ENCODE data around the gene GPR132. TPM values are rescaled to one million over a fixed set of nuclear protein-coding genes. Genes with fewer than 3 reads are reported as not detected.

GPR132 gene
- total and polyA plus RNA-seq, 2 donors (not counting 1 experiment from before 2014, with no cell fraction given), result 38.6 to 54.5 TPM

GRCh38 chr14:105068818-105069217, 3.6 kb upstream of the GPR132 start:
- H3K36me3 ChIP-seq (replicated peaks in 1 of 2; ENCODE audit: control extremely low read depth in 1 of 2, control insufficient read depth in 1 of 2, extremely low read depth in 1 of 2, insufficient read depth in 2 of 2, low read length in 1 of 2), result no peaks in the 10 kb centered on the region
- H3K79me2 ChIP-seq (ENCODE audit: control insufficient read depth, insufficient read depth, low read length), result peaks cover 100% of the 10 kb centered on the region
- intact Hi-C loops (cut with micrococcal nuclease), result loop anchor here (5.0 to 10.0 kb wide), 2 partner anchors 317 to 416 kb away; partner anchors contain the start of genes CRIP1 and SIVA1
- peaks cover 62 to 75% of the 10 kb centered on the region in 2 donors for H3K4me1 ChIP-seq (ENCODE audit: control insufficient read depth in 2 of 2, insufficient read depth in 2 of 2, low read length in 2 of 2)
- H3K27ac ChIP-seq (ENCODE audit: low read length in 2 of 2), result peak overlapping the region; percentile 10 to 98
- Mint-ChIP-seq H3K4me3 (peak overlapping the region; percentile 37), H3K9me3 (ENCODE audit: insufficient read depth) (no peaks in the 10 kb centered on the region), H3K27me3 (no peaks in the 10 kb centered on the region), H3K4me1 (peaks cover 69% of the 10 kb centered on the region), H3K27ac (peak overlapping the region; percentile 98)
- no peak overlapping the region for H3K9ac ChIP-seq (ENCODE audit: low read length)
- ChIA-PET CTCF (no interaction called here), POLR2A (no interaction called here)
- no peak for ATAC-seq (ENCODE audit: low read depth)
- whole genome bisulfite sequencing (ENCODE audit: insufficient coverage), result 83% methylated on average over 11 of the region's 13 CpGs
- TF ChIP-seq EZH2 (IDR thresholded peaks at IDR 0.05; ENCODE audit: borderline replicate concordance, insufficient read depth, low read depth, low read length, poor library complexity, severe bottlenecking), result no peak
- no peak for TF ChIP-seq CTCF (IDR thresholded peaks at IDR 0.05)
- no peaks in the 10 kb centered on the region for H4K20me1 ChIP-seq (ENCODE audit: control insufficient read depth, insufficient read depth, low read length, poor library complexity, severe bottlenecking)
- no peaks in the 10 kb centered on the region for H3K9me3 ChIP-seq (ENCODE audit: control extremely low read depth in 1 of 3, control insufficient read depth in 2 of 3, insufficient read depth in 1 of 3, low read length in 2 of 3)
- peak overlapping the region; percentile 50 for H2AFZ ChIP-seq (ENCODE audit: insufficient read depth, low read depth, low read length, poor library complexity, severe bottlenecking)
- H3K4me2 ChIP-seq (replicated peaks; ENCODE audit: low read depth, low read length, poor library complexity, severe bottlenecking), result peak overlapping the region; percentile 52
- no peaks in the 10 kb centered on the region for H3K27me3 ChIP-seq (replicated peaks in 1 of 4; ENCODE audit: control extremely low read depth in 1 of 4, control insufficient read depth in 3 of 4, insufficient read depth in 4 of 4, low read length in 3 of 4)
- peak overlapping the region in 2 of 5 experiments; percentile 17 to 32 for H3K4me3 ChIP-seq (ENCODE audit: control extremely low read depth in 1 of 5, extremely low read depth in 1 of 5, insufficient read depth in 1 of 5, low read depth in 2 of 5, low read length in 4 of 5)
- DNase-seq, result no peak

DNA sequence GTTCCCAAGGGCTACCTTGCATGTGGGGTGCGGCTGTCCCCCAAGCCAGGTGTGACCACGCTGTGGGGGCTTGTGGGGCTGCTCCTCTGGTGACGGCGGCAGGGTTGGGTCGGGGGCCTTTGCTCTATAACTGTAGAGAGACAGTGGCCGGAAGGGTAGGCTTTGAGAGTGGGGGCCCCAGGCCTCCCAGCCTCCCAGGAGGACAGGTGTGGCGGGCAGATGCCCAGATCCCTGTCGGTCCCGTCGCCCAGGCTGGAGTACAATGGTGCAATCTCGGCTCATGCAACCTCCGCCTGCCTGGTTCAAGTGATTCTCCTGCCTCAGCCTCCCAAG, 2.7 kb upstream of the GPR132 start:
- ATAC-seq (ENCODE audit: low read depth) (no peak), DNase-seq (no peak)
- Mint-ChIP-seq H3K4me1 (peaks cover 77% of the 10 kb centered on the region), H3K9me3 (ENCODE audit: insufficient read depth) (no peaks in the 10 kb centered on the region), H3K27me3 (no peaks in the 10 kb centered on the region), H3K27ac (peak overlapping the region; percentile 98), H3K4me3 (peak overlapping the region; percentile 87)
- peaks cover 6% of the 10 kb centered on the region for H4K20me1 ChIP-seq (ENCODE audit: control insufficient read depth, insufficient read depth, low read length, poor library complexity, severe bottlenecking)
- H3K4me1 ChIP-seq (ENCODE audit: control insufficient read depth in 2 of 2, insufficient read depth in 2 of 2, low read length in 2 of 2), result peaks cover 69 to 84% of the 10 kb centered on the region in 2 donors
- intact Hi-C loops (cut with micrococcal nuclease), result loop anchor here (5.0 to 10.0 kb wide), 2 partner anchors 316 to 417 kb away; partner anchors contain the start of genes CRIP1 and SIVA1
- no peaks in the 10 kb centered on the region for H3K36me3 ChIP-seq (replicated peaks in 1 of 2; ENCODE audit: control extremely low read depth in 1 of 2, control insufficient read depth in 1 of 2, extremely low read depth in 1 of 2, insufficient read depth in 2 of 2, low read length in 1 of 2)
- peak overlapping the region; percentile 97 for H3K4me2 ChIP-seq (replicated peaks; ENCODE audit: low read depth, low read length, poor library complexity, severe bottlenecking)
- peak overlapping the region; percentile 93 to 98 for H3K27ac ChIP-seq (ENCODE audit: low read length in 2 of 2)
- WGBS (ENCODE audit: insufficient coverage), result 97% methylated on average over 10 of the region's 12 CpGs
- H3K79me2 ChIP-seq (ENCODE audit: control insufficient read depth, insufficient read depth, low read length), result peaks cover 100% of the 10 kb centered on the region
- ChIA-PET POLR2A (interaction anchor here (0.7 kb wide), 1 partner anchor 415 kb away, joined by 5 read pairs; no protein-coding TSS in a partner anchor), CTCF (interaction anchor here (0.6 to 11.9 kb wide), 4 partner anchors 9 to 27 kb away, joined by 3 to 192 read pairs (median 16); no protein-coding TSS in a partner anchor)
- no peaks in the 10 kb centered on the region for H3K9me3 ChIP-seq (ENCODE audit: control extremely low read depth in 1 of 3, control insufficient read depth in 2 of 3, insufficient read depth in 1 of 3, low read length in 2 of 3)
- TF ChIP-seq CTCF (IDR thresholded peaks at IDR 0.05) (no peak), EZH2 (IDR thresholded peaks at IDR 0.05; ENCODE audit: borderline replicate concordance, insufficient read depth, low read depth, low read length, poor library complexity, severe bottlenecking) (no peak)
- H3K9ac ChIP-seq (ENCODE audit: low read length), result no peak overlapping the region
- H3K4me3 ChIP-seq (ENCODE audit: control extremely low read depth in 1 of 5, extremely low read depth in 1 of 5, insufficient read depth in 1 of 5, low read depth in 2 of 5, low read length in 4 of 5), result no peak overlapping the region
- H3K27me3 ChIP-seq (replicated peaks in 1 of 4; ENCODE audit: control extremely low read depth in 1 of 4, control insufficient read depth in 3 of 4, insufficient read depth in 4 of 4, low read length in 3 of 4), result no peaks in the 10 kb centered on the region
- H2AFZ ChIP-seq (ENCODE audit: insufficient read depth, low read depth, low read length, poor library complexity, severe bottlenecking), result peak overlapping the region; percentile 61
